Stimulated activated CD4-positive, alpha-beta T cell treated with anti-CD3 and anti-CD28 coated beads, Interleukin-12 subunit alpha, Interleukin-12 subunit beta, amount 100 ng/mL, for 4 hours (primary cell): ENCODE data around the gene FPR2.
A peak's percentile ranks its signal among the peaks of the same experiment; 100 is the strongest.
"Not testable (repeated sequence)": the region's sequence is repeated elsewhere in the genome, so short reads cannot be mapped to it uniquely, and the experiment has no call there.

Experiments used
- DNase-seq: peaks from one replicate; pipeline ENCODE4 v3.0.0-alpha.2; 2020

FPR2 gene

GRCh38 chr19:51742789-51743188 is 18.2 kb upstream of the FPR2 start:
- DNase-seq, result no peak

- no peak for DNase-seq
These were observed 17.6 kb upstream of the FPR2 start for GRCh38 chr19:51743405-51743804.

- no peak for DNase-seq
These were observed 14.2 kb upstream of the FPR2 start for GRCh38 chr19:51746731-51747130.

GRCh38 chr19:51749979-51750378 is 11.0 kb upstream of the FPR2 start:
- no peak for DNase-seq

GRCh38 chr19:51750400-51751094 is 10.4 kb upstream of the FPR2 start:
- no peak for DNase-seq

GRCh38 chr19:51751655-51752054 is 9.3 kb upstream of the FPR2 start, which contains the start of gene FPR1:
FPR1 (minus strand) TSS chr19:51751878; CDS start chr19:51746994, 4,884 bp downstream.
- no peak for DNase-seq

- no peak for DNase-seq
These were observed 6.9 kb upstream of the FPR2 start for GRCh38 chr19:51754109-51754508.

GRCh38 chr19:51754770-51755169 is 6.2 kb upstream of the FPR2 start:
- DNase-seq, result no peak

GRCh38 chr19:51755571-51755970 is 5.4 kb upstream of the FPR2 start:
- DNase-seq, result no peak

GRCh38 chr19:51761696-51762095 is 716 bp downstream of the FPR2 start:
- DNase-seq, result no peak

- DNase-seq, result no peak
These were observed 4.1 kb downstream of the FPR2 start for GRCh38 chr19:51765086-51765485.

GRCh38 chr19:51766461-51766860 is 5.5 kb downstream of the FPR2 start:
- no peak for DNase-seq

- DNase-seq, result no peak
These were observed 10.6 kb downstream of the FPR2 start for GRCh38 chr19:51771376-51772130.

GRCh38 chr19:51772977-51773376 is 12.0 kb downstream of the FPR2 start:
- no peak for DNase-seq

GRCh38 chr19:51776561-51776960 is 15.6 kb downstream of the FPR2 start:
- not testable (repeated sequence) for DNase-seq

GRCh38 chr19:51777570-51778462 is 16.8 kb downstream of the FPR2 start:
- peak; percentile 24 for DNase-seq

GRCh38 chr19:51779181-51779580 is 18.2 kb downstream of the FPR2 start:
- DNase-seq, result no peak

- no peak for DNase-seq
These were observed 18.7 kb downstream of the FPR2 start for GRCh38 chr19:51779703-51780102.

- no peak for DNase-seq
These were observed 19.3 kb downstream of the FPR2 start for GRCh38 chr19:51780270-51780669.

- DNase-seq, result no peak
These were observed 21.0 kb downstream of the FPR2 start for GRCh38 chr19:51781999-51782398.

- DNase-seq, result no peak
These were observed 22.4 kb downstream of the FPR2 start for GRCh38 chr19:51783372-51783771.

GRCh38 chr19:51784109-51784785 is 23.3 kb downstream of the FPR2 start:
- no peak for DNase-seq
